HUDEP-2 (cell line): ENCODE measurements around the gene PELI2.

Experiments
- DNase-seq, 76 experiments: peaks; one replicate each; lab custom pipeline; 2025; ENCODE audit not compliant: unreplicated experiment in 76 of 76; lab: John Stamatoyannopoulos, UW

PELI2 gene

GRCh38 chr14:56117765-56118610, at the start of gene PELI2:
PELI2 (plus strand) TSS chr14:56118411; CDS start chr14:56118661, 250 bp downstream.
- peak in 3 of 76 experiments; percentile 1 to 3 (median 1) for DNase-seq

- no peak for DNase-seq
Measured at GRCh38 chr14:56073799-56074198, 44.4 kb upstream of the PELI2 start.

- no peak for DNase-seq
Measured at GRCh38 chr14:56075301-56075700, 42.9 kb upstream of the PELI2 start.

- no peak for DNase-seq
Measured at GRCh38 chr14:56081139-56081538, 37.1 kb upstream of the PELI2 start.

- DNase-seq = no peak
Measured at GRCh38 chr14:56082880-56083279, 35.3 kb upstream of the PELI2 start.

- DNase-seq = no peak
Measured at GRCh38 chr14:56085471-56085870, 32.7 kb upstream of the PELI2 start.

- DNase-seq = no peak
Measured at GRCh38 chr14:56087671-56088471, 30.3 kb upstream of the PELI2 start.

GRCh38 chr14:56088941-56089340, 29.3 kb upstream of the PELI2 start:
- DNase-seq = no peak

- no peak for DNase-seq
Measured at GRCh38 chr14:56092763-56093162, 25.4 kb upstream of the PELI2 start.

- no peak for DNase-seq
Measured at GRCh38 chr14:56094076-56094475, 24.1 kb upstream of the PELI2 start.

- no peak for DNase-seq
Measured at GRCh38 chr14:56098021-56098420, 20.2 kb upstream of the PELI2 start.

GRCh38 chr14:56099081-56099797, 19.0 kb upstream of the PELI2 start:
- DNase-seq = no peak

- DNase-seq = no peak
Measured at GRCh38 chr14:56100556-56100955, 17.7 kb upstream of the PELI2 start.

- DNase-seq = no peak
Measured at GRCh38 chr14:56102941-56103340, 15.3 kb upstream of the PELI2 start.

GRCh38 chr14:56107615-56108014, 10.6 kb upstream of the PELI2 start:
- no peak for DNase-seq

- no peak for DNase-seq
Measured at GRCh38 chr14:56108057-56108456, 10.2 kb upstream of the PELI2 start.

GRCh38 chr14:56112781-56113180, 5.4 kb upstream of the PELI2 start:
- no peak for DNase-seq

- DNase-seq = no peak
Measured at GRCh38 chr14:56115334-56115870, 2.8 kb upstream of the PELI2 start.

- no peak for DNase-seq
Measured at GRCh38 chr14:56115976-56116893, 2.0 kb upstream of the PELI2 start.
